GM12864 (cell line): ENCODE results near the gene CHCHD3.
A peak's percentile ranks its signal among the peaks of the same experiment; 100 is the strongest.

Experiments used
- DNase-seq: peaks from one replicate; pipeline ENCODE4 v3.0.0-alpha.2; 2011; ENCODE audit warnings: low read depth
- H3K4me3 ChIP-seq: 2 replicates; pipeline ENCODE4 v1.5.1; 2011; ENCODE audit warnings: mild to moderate bottlenecking, low read depth, low read length, control low read depth
- TF ChIP-seq, protein P1 (sequence below): IDR thresholded peaks from 2 replicates; pipeline ENCODE4 v1.5.1; 2011; ENCODE audit warnings: low read depth, mild to moderate bottlenecking, moderate library complexity, low read length, control low read depth, inconsistent platforms; ENCODE audit errors: missing control alignments

Gene CHCHD3

DNA sequence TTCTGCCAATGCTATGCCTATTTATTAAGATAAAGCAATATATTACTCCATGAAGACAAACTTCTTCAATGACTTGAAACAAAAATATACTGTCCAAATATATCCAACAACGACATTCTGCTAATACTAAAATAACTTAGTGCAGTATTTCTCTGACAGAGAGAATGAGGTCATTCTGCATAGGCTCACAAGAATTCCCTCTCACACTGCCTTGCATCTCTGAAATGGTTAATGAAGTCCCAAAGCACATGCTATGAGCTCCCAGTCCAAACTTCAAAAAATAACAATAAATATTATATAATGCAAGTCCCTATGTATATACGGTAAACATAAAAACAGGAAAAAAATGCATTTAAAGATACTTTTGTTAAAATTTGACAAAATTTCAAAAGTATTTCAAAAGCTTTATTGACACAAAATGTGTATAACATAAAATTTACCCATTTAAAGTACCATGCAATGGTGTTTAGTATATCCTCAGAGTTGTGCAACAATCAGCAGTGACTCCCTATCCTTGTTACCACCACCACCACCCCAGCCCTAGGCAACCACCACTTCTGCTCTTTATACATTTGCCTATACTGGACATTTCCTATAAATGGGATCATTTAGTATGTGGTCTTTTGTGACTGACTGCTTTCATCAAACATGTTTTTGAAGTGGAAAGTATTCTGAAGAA, 27.6 kb downstream of the CHCHD3 start:
- TF ChIP-seq, protein P1, sequence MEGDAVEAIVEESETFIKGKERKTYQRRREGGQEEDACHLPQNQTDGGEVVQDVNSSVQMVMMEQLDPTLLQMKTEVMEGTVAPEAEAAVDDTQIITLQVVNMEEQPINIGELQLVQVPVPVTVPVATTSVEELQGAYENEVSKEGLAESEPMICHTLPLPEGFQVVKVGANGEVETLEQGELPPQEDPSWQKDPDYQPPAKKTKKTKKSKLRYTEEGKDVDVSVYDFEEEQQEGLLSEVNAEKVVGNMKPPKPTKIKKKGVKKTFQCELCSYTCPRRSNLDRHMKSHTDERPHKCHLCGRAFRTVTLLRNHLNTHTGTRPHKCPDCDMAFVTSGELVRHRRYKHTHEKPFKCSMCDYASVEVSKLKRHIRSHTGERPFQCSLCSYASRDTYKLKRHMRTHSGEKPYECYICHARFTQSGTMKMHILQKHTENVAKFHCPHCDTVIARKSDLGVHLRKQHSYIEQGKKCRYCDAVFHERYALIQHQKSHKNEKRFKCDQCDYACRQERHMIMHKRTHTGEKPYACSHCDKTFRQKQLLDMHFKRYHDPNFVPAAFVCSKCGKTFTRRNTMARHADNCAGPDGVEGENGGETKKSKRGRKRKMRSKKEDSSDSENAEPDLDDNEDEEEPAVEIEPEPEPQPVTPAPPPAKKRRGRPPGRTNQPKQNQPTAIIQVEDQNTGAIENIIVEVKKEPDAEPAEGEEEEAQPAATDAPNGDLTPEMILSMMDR: no peak
- H3K4me3 ChIP-seq: no peak overlapping the region
- no peak for DNase-seq

DNA sequence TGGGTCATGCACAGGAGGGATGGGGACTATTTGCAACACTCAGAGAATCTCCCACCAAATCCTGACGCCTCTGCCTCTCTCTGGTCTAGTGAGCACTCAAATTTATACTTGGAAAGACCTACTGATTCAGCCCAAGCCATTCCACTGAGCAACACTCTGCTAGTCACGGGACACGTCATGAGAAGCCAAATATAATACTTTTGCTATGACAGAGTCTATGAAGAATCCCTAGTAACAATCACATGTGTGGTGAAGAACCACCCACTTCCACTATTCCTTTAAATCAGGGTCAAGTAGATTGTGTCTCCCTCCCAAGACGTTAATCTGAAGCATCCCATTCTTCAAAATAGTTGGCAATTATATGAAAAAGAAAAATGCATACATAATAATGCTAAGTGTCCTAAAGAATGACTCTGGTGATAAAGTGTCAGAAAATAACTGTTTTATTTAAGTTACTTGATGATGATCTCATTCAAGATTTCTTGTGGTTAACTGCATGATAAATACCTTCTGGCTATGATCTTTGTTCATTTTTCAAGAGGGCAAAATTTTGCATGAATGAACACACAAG, 28.5 kb downstream of the CHCHD3 start:
- no peak overlapping the region for H3K4me3 ChIP-seq
- TF ChIP-seq, protein P1: no peak
- DNase-seq: peak; percentile 16

DNA sequence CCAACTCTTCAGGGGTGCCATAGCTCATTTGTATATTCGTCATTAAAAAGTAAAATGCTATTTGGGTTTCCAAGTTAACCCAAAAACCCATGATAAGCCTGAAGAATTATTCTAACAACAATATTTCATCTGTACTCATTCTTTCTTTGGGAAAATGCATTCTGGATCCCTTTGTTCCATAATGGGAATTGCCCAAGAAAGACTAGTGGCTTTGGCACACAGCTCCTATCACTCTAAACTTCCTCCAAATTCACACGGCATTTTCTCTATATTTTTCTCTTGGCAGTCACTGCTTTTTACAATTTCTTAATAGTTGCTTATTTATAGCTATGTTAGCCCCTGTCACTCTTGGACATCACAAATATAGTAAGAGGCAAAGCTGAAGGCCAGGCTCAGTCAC, 29.1 kb downstream of the CHCHD3 start:
- no peak overlapping the region for H3K4me3 ChIP-seq
- DNase-seq: no peak
- TF ChIP-seq, protein P1: no peak

DNA sequence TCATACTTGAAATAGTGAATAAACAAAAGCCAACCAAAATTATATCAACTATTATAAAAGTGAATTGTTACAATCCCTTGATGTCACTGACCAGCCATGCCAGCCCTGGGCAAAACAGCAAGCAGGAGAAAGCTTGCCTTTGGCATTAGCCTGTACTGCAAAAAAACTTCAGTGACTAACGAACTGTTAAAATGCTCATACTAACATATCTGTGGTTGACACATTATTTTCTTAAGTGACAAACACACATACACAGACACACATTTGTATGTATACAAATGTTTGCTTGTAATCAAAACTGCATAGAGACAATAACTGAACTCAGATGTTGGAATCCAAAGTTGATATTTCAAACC, 29.5 kb downstream of the CHCHD3 start:
- DNase-seq: no peak
- TF ChIP-seq, protein P1: no peak
- no peak overlapping the region for H3K4me3 ChIP-seq

DNA sequence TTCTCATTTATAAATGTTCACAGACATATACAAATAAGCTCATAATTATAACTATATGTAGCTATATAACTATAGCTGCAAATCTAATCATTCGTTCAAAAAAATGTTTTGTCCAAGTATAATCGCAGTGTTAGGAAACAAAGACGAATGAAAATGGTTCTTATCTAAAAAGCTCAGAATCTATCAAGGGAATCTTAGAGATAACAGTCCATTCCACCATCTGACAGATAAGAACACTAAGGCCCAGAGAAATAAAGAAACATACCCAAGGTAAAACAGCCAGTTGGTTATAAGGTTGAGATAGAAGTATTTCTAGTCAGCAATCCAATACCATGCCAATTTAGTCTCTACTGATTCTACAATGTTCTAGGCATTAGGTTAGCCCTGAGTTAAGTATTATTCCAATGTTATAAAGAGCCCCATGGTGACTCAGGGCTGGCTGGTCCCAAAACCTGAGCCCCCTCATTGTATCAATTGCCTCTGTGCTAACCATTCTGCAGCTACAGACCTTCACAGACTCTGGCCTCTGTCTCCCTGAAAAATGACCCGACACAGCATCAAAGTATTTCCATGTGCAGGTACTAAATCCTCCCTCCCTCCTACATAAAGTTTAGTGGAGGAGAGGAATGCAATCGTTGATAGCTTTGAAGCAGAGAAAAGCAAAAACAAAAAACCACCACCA, 30.0 kb downstream of the CHCHD3 start:
- TF ChIP-seq, protein P1: no peak
- H3K4me3 ChIP-seq: no peak overlapping the region
- no peak for DNase-seq

DNA sequence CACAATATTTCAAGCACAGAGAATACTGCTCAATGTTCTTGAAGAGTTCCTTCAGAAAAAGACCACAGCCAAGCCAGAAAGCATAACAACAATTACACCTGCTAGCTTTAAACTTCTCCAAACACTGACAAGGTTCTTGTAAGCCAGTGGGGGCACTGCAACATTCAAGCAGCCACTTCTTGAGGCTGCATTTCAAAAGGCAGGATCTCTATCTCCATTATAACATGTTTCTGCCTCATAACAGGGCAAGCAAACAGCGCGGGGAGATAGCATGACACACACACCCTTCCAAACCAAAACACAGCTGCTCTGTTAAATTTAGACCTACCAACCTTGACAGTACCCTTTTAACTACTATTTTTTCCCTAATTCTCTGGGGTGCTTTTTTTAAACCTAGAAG, 30.8 kb downstream of the CHCHD3 start:
- H3K4me3 ChIP-seq: no peak overlapping the region
- TF ChIP-seq, protein P1: peak; percentile 37
- no peak for DNase-seq
